SK-N-SH (cell line): ENCODE data around the gene LCORL.

Source experiments
- FOSL2 ChIP-seq: IDR thresholded peaks from 2 replicates; pipeline ENCODE4 v1.4.0; 2012; ENCODE audit warnings: low read depth, mild to moderate bottlenecking, moderate library complexity, borderline replicate concordance
- JUND ChIP-seq: IDR thresholded peaks from 2 replicates; pipeline ENCODE4 v1.4.0; 2012
- POLR2AphosphoS5 ChIP-seq: IDR thresholded peaks from 2 replicates; pipeline ENCODE4 v1.6.1; 2012; ENCODE audit warnings: low read depth, low read length
- RCOR1 ChIP-seq: fragments of 150-350 bp; IDR thresholded peaks from 2 replicates; pipeline ENCODE4 v1.6.1; 2017; ENCODE audit warnings: antibody characterized with exemption, low read length
- RFX5 ChIP-seq: IDR thresholded peaks from 2 replicates; pipeline ENCODE4 v1.6.1; 2012; ENCODE audit warnings: mild to moderate bottlenecking, improper control_type of control experiment, low read length
- RXRA ChIP-seq: IDR thresholded peaks from 2 replicates; pipeline ENCODE4 v1.4.0; 2012; ENCODE audit warnings: low read depth, mild to moderate bottlenecking, borderline replicate concordance
- YY1 ChIP-seq: IDR thresholded peaks from 2 replicates; pipeline ENCODE4 v1.4.0; 2012; ENCODE audit warnings: low read depth, mild to moderate bottlenecking
- TF ChIP-seq, protein P1 (sequence below): fragments of 200-600 bp; sonication (generic); IDR thresholded peaks from 2 replicates; pipeline ENCODE4 v1.6.1; 2017; ENCODE audit warnings: antibody characterized with exemption, mild to moderate bottlenecking, moderate library complexity
- TF ChIP-seq, protein P2 (sequence below): fragments of 150-350 bp; IDR thresholded peaks from 2 replicates; pipeline ENCODE4 v1.6.1; 2017; ENCODE audit warnings: antibody characterized with exemption, low read length, low read depth, borderline replicate concordance
- TF ChIP-seq, protein P3 (sequence below): IDR thresholded peaks from 2 replicates; pipeline ENCODE4 v1.6.1; 2012; ENCODE audit warnings: mild to moderate bottlenecking, low read depth, low read length, moderate library complexity

DNA sequence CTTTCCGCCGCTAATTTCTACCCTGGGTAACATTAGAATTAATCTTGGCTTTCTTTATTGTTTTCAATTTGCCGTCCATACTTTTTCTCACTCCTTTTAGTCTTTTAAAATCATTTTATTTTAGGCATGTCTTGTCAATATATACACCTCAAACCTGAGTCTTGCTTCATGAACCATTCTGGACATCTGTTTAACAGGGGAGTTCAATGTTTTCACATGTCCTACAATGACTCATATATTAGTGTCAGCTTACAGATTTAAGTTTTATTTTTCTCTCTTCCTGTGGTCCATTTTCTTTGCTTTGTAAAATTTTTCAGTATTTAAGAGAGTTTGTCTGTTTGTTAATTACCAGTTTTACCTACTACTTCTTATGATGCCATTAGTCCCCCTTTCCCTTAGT lies 89.5 kb downstream of the LCORL start:
- TF ChIP-seq, protein P1, sequence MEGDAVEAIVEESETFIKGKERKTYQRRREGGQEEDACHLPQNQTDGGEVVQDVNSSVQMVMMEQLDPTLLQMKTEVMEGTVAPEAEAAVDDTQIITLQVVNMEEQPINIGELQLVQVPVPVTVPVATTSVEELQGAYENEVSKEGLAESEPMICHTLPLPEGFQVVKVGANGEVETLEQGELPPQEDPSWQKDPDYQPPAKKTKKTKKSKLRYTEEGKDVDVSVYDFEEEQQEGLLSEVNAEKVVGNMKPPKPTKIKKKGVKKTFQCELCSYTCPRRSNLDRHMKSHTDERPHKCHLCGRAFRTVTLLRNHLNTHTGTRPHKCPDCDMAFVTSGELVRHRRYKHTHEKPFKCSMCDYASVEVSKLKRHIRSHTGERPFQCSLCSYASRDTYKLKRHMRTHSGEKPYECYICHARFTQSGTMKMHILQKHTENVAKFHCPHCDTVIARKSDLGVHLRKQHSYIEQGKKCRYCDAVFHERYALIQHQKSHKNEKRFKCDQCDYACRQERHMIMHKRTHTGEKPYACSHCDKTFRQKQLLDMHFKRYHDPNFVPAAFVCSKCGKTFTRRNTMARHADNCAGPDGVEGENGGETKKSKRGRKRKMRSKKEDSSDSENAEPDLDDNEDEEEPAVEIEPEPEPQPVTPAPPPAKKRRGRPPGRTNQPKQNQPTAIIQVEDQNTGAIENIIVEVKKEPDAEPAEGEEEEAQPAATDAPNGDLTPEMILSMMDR: no peak
- TF ChIP-seq, protein P2, sequence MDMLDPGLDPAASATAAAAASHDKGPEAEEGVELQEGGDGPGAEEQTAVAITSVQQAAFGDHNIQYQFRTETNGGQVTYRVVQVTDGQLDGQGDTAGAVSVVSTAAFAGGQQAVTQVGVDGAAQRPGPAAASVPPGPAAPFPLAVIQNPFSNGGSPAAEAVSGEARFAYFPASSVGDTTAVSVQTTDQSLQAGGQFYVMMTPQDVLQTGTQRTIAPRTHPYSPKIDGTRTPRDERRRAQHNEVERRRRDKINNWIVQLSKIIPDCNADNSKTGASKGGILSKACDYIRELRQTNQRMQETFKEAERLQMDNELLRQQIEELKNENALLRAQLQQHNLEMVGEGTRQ: no peak
- TF ChIP-seq, protein P3, sequence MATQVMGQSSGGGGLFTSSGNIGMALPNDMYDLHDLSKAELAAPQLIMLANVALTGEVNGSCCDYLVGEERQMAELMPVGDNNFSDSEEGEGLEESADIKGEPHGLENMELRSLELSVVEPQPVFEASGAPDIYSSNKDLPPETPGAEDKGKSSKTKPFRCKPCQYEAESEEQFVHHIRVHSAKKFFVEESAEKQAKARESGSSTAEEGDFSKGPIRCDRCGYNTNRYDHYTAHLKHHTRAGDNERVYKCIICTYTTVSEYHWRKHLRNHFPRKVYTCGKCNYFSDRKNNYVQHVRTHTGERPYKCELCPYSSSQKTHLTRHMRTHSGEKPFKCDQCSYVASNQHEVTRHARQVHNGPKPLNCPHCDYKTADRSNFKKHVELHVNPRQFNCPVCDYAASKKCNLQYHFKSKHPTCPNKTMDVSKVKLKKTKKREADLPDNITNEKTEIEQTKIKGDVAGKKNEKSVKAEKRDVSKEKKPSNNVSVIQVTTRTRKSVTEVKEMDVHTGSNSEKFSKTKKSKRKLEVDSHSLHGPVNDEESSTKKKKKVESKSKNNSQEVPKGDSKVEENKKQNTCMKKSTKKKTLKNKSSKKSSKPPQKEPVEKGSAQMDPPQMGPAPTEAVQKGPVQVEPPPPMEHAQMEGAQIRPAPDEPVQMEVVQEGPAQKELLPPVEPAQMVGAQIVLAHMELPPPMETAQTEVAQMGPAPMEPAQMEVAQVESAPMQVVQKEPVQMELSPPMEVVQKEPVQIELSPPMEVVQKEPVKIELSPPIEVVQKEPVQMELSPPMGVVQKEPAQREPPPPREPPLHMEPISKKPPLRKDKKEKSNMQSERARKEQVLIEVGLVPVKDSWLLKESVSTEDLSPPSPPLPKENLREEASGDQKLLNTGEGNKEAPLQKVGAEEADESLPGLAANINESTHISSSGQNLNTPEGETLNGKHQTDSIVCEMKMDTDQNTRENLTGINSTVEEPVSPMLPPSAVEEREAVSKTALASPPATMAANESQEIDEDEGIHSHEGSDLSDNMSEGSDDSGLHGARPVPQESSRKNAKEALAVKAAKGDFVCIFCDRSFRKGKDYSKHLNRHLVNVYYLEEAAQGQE: no peak
- no peak for TF ChIP-seq RFX5
- TF ChIP-seq RCOR1: no peak
- no peak for TF ChIP-seq RXRA
- no peak for TF ChIP-seq YY1
- no peak for TF ChIP-seq POLR2AphosphoS5
- no peak for TF ChIP-seq FOSL2
- no peak for TF ChIP-seq JUND
